ENCODE results near the gene SIRPG. TPM values are rescaled to one million over a fixed set of nuclear protein-coding genes. Genes with fewer than 3 reads are reported as not detected.

Gene SIRPG
- total and polyA plus RNA-seq, 2 of the 13 experiments (the other 11 are each of a cell fraction or from before 2014, with no cell fraction given), result not detected

- TF ChIP-seq REL (CRISPR knock-in tag; conservative IDR thresholded peaks at IDR 0.05) (no peak), RERE (CRISPR knock-in tag; IDR thresholded peaks at IDR 0.05; ENCODE audit: low read depth) (no peak), THAP7 (CRISPR knock-in tag; IDR thresholded peaks at IDR 0.05) (no peak), ATF7 (IDR thresholded peaks at IDR 0.05) (no peak), ATF7 (CRISPR knock-in tag; IDR thresholded peaks at IDR 0.05) (no peak; the same call in 1 of the 2 replicates), ZNF331 (CRISPR knock-in tag; IDR thresholded peaks at IDR 0.05) (peak; percentile 87; the same call in 1 of the 2 replicates), ZNF274 (CRISPR knock-in tag; IDR thresholded peaks at IDR 0.05) (no peak), MEF2D (CRISPR knock-in tag; IDR thresholded peaks at IDR 0.05) (no peak), SATB2 (CRISPR knock-in tag; IDR thresholded peaks at IDR 0.05) (no peak), GLI4 (CRISPR knock-in tag; IDR thresholded peaks at IDR 0.05; ENCODE audit: borderline replicate concordance) (no peak), HDAC1 (CRISPR knock-in tag; IDR thresholded peaks at IDR 0.05) (0 out of 2 replicates have a peak, but pooled peaks have one; percentile 16), ZNF766 (CRISPR knock-in tag; IDR thresholded peaks at IDR 0.05; ENCODE audit: borderline replicate concordance) (no peak), PATZ1 (CRISPR knock-in tag; IDR thresholded peaks at IDR 0.05) (peak; percentile 40), ZNF251 (CRISPR knock-in tag; IDR thresholded peaks at IDR 0.05) (no peak), ZNF547 (CRISPR knock-in tag; IDR thresholded peaks at IDR 0.05) (no peak), ZNF557 (CRISPR knock-in tag; IDR thresholded peaks at IDR 0.05) (no peak), ZNF367 (CRISPR knock-in tag; IDR thresholded peaks at IDR 0.05; ENCODE audit: borderline replicate concordance) (no peak), ATF7-NPFF (CRISPR knock-in tag; IDR thresholded peaks at IDR 0.05; ENCODE audit: low read depth) (no peak), ZSCAN22 (CRISPR knock-in tag; IDR thresholded peaks at IDR 0.05) (no peak), ZNF597 (CRISPR knock-in tag; IDR thresholded peaks at IDR 0.05) (no peak), ZNF614 (CRISPR knock-in tag; IDR thresholded peaks at IDR 0.05; ENCODE audit: borderline replicate concordance) (0 out of 2 replicates have a peak, but pooled peaks have one; percentile 75), FOSL1 (CRISPR knock-in tag; IDR thresholded peaks at IDR 0.05; ENCODE audit: borderline replicate concordance) (no peak), MAF1 (CRISPR knock-in tag; IDR thresholded peaks at IDR 0.05; ENCODE audit: borderline replicate concordance) (no peak), ZNF572 (CRISPR knock-in tag; IDR thresholded peaks at IDR 0.05) (no peak)
Observed at GRCh38 chr20:1636621-1637020, 21.0 kb downstream of the SIRPG start (continued).
